ENCODE measurements around the gene PI4K2B. TPM values are rescaled to one million over a fixed set of nuclear protein-coding genes. Genes with fewer than 3 reads are reported as not detected.

PI4K2B gene
- polyA plus RNA-seq, 1 experiment, result 11.8 TPM

GRCh38 chr4:25310803-25311166 lies 77.0 kb downstream of the PI4K2B start:
- no peaks in the 10 kb centered on the region for H3K27me3 ChIP-seq (ENCODE audit: control insufficient read depth, insufficient read depth, low read length)
- DNase-seq (ENCODE audit: low read depth, low spot score), result no peak
- ChIA-PET CTCF (interaction anchor here (1.0 to 3.0 kb wide), 4 partner anchors 12 to 56 kb away, joined by 3 to 24 read pairs (median 4); no protein-coding TSS in a partner anchor), POLR2A (no interaction called here)
- no peak overlapping the region for H3K27ac ChIP-seq (ENCODE audit: low read depth, low read length)
- H3K9me3 ChIP-seq (ENCODE audit: control insufficient read depth, insufficient read depth, low read length), result no peaks in the 10 kb centered on the region
- no peak for TF ChIP-seq CTCF (IDR thresholded peaks at IDR 0.05; ENCODE audit: low read depth, low read length)
- no peak overlapping the region for H3K4me3 ChIP-seq (ENCODE audit: low read depth, low read length)

GRCh38 chr4:25312496-25313200 lies 78.8 kb downstream of the PI4K2B start, which contains the start of gene ZCCHC4:
ZCCHC4 (plus strand) TSS chr4:25312774; CDS start chr4:25312810, 36 bp downstream.
- Histone ChIP-seq H3K9me3 (ENCODE audit: control insufficient read depth, insufficient read depth, low read length) (no peaks in the 10 kb centered on the region), H3K27me3 (ENCODE audit: control insufficient read depth, insufficient read depth, low read length) (no peaks in the 10 kb centered on the region), H3K4me3 (ENCODE audit: low read depth, low read length) (peak within 1 kb of the TSS; percentile 92), H3K27ac (ENCODE audit: low read depth, low read length) (peak within 1 kb of the TSS; percentile 82)
- ChIA-PET CTCF (interaction anchor here (0.5 to 3.0 kb wide), 92 partner anchors 8 to 1380 kb away, joined by 3 to 78 read pairs (median 5); partner anchors contain the start of genes ANAPC4, PI4K2B and SEPSECS), POLR2A (interaction anchor here (0.6 to 1.3 kb wide), 4 partner anchors 8 to 1548 kb away, joined by 3 to 7 read pairs (median 4); partner anchors contain the start of gene STIM2)
- peak; percentile 82 for DNase-seq (ENCODE audit: low read depth, low spot score)
- peak; percentile 99 for TF ChIP-seq CTCF (IDR thresholded peaks at IDR 0.05; ENCODE audit: low read depth, low read length)

GRCh38 chr4:25313201-25313895 lies 79.5 kb downstream of the PI4K2B start:
- ChIA-PET POLR2A (interaction anchor here (1.0 to 1.3 kb wide), 2 partner anchors 7 to 53 kb away, joined by 3 to 7 read pairs; no protein-coding TSS in a partner anchor), CTCF (interaction anchor here (0.6 to 3.0 kb wide), 53 partner anchors 7 to 1014 kb away, joined by 3 to 78 read pairs (median 6); partner anchors contain the start of genes PI4K2B and SEPSECS)
- no peak overlapping the region for H3K27ac ChIP-seq (ENCODE audit: low read depth, low read length)
- H3K27me3 ChIP-seq (ENCODE audit: control insufficient read depth, insufficient read depth, low read length), result no peaks in the 10 kb centered on the region
- no peak for TF ChIP-seq CTCF (IDR thresholded peaks at IDR 0.05; ENCODE audit: low read depth, low read length)
- no peaks in the 10 kb centered on the region for H3K9me3 ChIP-seq (ENCODE audit: control insufficient read depth, insufficient read depth, low read length)
- H3K4me3 ChIP-seq (ENCODE audit: low read depth, low read length), result peak overlapping the region; percentile 92
- DNase-seq (ENCODE audit: low read depth, low spot score), result no peak

GRCh38 chr4:25320336-25320735 lies 86.5 kb downstream of the PI4K2B start:
- no peaks in the 10 kb centered on the region for H3K9me3 ChIP-seq (ENCODE audit: control insufficient read depth, insufficient read depth, low read length)
- ChIA-PET POLR2A (interaction anchor here (0.8 to 1.2 kb wide), 2 partner anchors 8 to 13 kb away, joined by 3 to 7 read pairs; partner anchors contain the start of gene ZCCHC4), CTCF (interaction anchor here (1.0 to 3.0 kb wide), 2 partner anchors 8 to 46 kb away, joined by 3 to 35 read pairs; partner anchors contain the start of gene ZCCHC4)
- TF ChIP-seq CTCF (IDR thresholded peaks at IDR 0.05; ENCODE audit: low read depth, low read length), result no peak
- H3K27me3 ChIP-seq (ENCODE audit: control insufficient read depth, insufficient read depth, low read length), result no peaks in the 10 kb centered on the region
- no peak overlapping the region for H3K4me3 ChIP-seq (ENCODE audit: low read depth, low read length)
- no peak overlapping the region for H3K27ac ChIP-seq (ENCODE audit: low read depth, low read length)
- no peak for DNase-seq (ENCODE audit: low read depth, low spot score)
